MG63 (cell line): ENCODE data around the gene TMEM252. TPM values are rescaled to one million over a fixed set of nuclear protein-coding genes. Genes with fewer than 3 reads are reported as not detected.

Experiments used
- DNase-seq: peaks from one replicate; pipeline ENCODE4 v3.0.0-alpha.2; 2020
- H3K27me3 ChIP-seq: fragments of 250-450 bp; sonication (Bioruptor Pico); 2 replicates; pipeline ENCODE4 v1.5.1; 2020; ENCODE audit warnings: mild to moderate bottlenecking, moderate library complexity
- H3K36me3 ChIP-seq: fragments of 250-450 bp; sonication (Bioruptor Pico); 2 replicates; pipeline ENCODE4 v1.5.1; 2020; ENCODE audit warnings: mild to moderate bottlenecking, moderate library complexity
- H3K4me3 ChIP-seq: fragments of 250-450 bp; sonication (Bioruptor Pico); 2 replicates; pipeline ENCODE4 v1.5.1; 2020; ENCODE audit warnings: mild to moderate bottlenecking, moderate library complexity
- H3K9me3 ChIP-seq: fragments of 250-450 bp; sonication (Bioruptor Pico); 2 replicates; pipeline ENCODE4 v1.5.1; 2020; ENCODE audit warnings: mild to moderate bottlenecking, moderate library complexity
- total RNA-seq: library from RNA; depleted of rRNA; stranded (reverse); fragments of >200 nt; shearing (Covaris generic); gene quantifications from 2 replicates; pipeline ENCODE4 v1.2.3, GENCODE V29; 2014; ENCODE audit warnings: low replicate concordance

TMEM252 gene
- total RNA-seq, 1 experiment from 2014 or later: not detected

DNA sequence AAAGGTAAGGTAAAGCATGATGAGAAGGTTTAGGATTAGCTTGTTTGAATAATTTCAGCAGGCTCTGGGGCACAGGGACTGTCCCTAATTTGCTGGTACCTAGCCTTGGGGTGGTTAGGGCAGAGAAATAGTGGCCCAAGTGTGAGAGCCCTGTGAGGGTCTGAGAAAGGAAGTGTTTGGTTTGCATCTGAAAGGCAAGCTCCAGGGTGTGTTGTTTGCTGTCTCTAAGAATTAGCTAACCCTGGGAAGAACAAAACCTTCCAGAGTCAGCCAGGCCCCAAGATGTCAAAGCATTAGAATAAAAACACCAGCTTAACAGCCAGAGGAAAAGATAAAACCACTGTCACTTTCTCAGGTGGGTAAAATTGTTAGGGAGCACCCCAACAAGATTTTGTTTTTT lies 31.0 kb downstream of the TMEM252 start:
- DNase-seq: no peak
- Histone ChIP-seq H3K9me3 (no peaks in the 10 kb centered on the region), H3K36me3 (no peaks in the 10 kb centered on the region), H3K27me3 (no peaks in the 10 kb centered on the region), H3K4me3 (no peak overlapping the region)

DNA sequence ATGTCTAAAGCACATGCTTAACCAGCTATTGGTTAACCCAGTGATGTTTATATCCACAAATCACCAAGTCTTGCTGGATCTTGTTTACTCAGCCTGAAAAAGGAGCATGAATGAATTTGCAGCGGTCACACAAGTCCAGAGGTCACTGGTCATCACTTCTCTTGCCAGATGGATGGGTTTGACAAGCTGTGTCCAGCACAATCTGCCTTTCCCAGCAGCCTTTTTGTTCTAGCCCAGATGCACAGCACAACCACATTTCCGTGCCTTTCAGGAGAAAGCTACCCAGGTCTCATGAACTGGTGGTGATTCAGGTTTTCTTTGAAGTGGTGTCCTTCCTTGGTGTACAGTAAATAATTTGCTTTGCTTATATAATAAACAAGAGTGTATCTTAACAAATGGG lies 32.1 kb downstream of the TMEM252 start:
- DNase-seq: no peak
- Histone ChIP-seq H3K9me3 (no peaks in the 10 kb centered on the region), H3K36me3 (no peaks in the 10 kb centered on the region), H3K27me3 (no peaks in the 10 kb centered on the region), H3K4me3 (no peak overlapping the region)

DNA sequence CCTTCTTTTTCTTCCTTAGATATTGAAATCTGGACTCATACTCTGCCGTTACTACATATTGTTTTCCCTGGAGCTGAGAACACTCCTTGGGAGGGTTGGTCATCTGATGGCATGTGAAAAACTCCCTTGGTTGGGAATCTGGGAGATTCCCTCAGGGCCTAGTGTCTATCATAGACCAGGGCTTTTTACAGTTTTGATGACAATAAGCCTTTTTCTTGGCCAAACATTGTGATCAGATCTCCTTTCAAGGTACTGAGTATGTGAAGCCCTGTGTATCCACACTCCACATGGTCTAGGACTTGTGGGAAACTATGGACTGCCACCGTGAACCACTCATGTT lies 32.9 kb downstream of the TMEM252 start:
- no peak for DNase-seq
- H3K36me3 ChIP-seq: no peaks in the 10 kb centered on the region
- no peaks in the 10 kb centered on the region for H3K27me3 ChIP-seq
- no peaks in the 10 kb centered on the region for H3K9me3 ChIP-seq
- no peak overlapping the region for H3K4me3 ChIP-seq

DNA sequence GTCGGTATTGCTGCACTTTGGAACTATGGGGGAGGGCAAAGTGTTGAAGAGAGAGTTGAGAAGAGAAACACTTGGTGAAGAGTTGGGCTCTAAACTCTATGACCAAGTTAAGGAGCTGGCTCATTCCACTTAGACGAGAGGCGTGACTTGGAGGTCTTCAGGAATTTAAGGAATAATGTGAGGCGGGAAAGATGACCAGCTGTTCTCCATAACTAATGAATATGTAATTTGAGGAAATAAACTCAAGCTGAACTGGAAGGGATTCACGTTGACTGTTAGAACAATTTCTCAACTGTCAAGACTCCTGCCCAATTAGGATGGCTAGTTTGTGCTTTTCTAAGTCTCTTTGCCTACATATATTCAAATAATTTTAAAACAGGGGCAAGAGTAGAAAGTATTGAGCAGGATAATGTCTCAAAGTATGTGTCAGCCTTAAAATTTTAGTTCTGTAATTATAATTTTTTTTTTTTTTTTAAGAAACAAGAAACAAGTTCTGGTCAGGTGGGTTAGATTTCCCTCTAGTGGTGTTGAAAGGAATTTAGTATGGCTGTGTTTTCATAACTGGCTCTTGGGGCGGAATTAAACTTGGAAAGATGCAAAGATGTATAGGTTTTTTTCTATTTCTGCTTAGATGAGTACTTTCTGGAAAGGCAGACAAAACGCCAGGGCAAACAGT lies 33.4 kb downstream of the TMEM252 start:
- Histone ChIP-seq H3K27me3 (no peaks in the 10 kb centered on the region), H3K36me3 (no peaks in the 10 kb centered on the region), H3K4me3 (no peak overlapping the region), H3K9me3 (no peaks in the 10 kb centered on the region)
- DNase-seq: no peak

DNA sequence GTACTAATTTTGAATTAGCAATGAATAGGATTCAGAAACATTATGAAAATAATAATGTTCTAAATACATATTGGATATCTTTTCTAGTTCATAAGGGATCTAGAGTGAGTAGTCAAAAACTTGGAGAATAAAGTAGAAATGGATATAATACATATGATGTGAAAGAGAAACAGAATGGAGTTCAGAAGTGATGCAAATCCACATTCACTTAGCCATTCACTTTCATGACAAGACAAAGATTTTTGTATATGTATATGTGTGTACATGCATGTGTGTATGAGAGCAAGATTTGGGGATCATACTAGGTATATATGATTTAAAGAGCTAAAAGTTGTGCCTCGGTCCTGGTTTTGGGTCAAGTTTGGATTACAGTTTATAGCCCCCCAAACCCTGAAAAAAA lies 34.1 kb downstream of the TMEM252 start:
- H3K27me3 ChIP-seq: no peaks in the 10 kb centered on the region
- no peaks in the 10 kb centered on the region for H3K36me3 ChIP-seq
- DNase-seq: no peak
- no peak overlapping the region for H3K4me3 ChIP-seq
- H3K9me3 ChIP-seq: no peaks in the 10 kb centered on the region

DNA sequence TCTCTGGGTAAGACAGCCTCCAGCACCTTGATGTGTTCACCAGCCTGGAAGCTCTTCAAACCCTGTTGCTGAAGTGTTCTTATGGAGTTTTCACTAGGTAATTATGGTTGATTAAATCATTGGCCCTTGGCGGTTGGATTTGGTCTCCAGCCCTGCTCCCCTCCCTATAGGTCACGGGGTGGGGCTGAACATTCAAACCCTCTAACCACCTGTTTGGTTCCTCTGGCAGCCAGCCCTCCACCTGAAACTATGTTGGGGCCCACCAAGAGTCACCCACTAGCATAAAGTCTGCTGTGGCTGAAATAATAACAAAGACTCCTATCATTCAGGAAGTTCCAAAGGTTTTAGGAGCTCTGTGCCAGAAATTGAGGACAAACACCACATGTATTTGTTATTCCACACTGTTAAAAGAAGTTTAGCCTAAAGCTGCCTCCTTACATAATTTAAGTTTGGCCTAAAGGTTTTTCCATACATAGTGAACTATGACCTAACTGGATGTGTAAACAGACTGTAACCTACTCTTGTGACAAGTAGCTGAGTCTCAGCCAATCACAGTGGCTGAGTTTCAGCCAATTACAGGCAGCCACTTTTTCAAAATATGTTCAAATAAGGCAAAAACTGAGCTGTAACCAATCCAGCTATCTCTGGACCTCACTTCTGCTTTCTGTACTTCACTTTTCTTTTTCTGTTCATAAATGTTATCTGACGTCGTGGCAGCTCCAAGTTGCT lies 34.8 kb downstream of the TMEM252 start:
- no peaks in the 10 kb centered on the region for H3K27me3 ChIP-seq
- no peaks in the 10 kb centered on the region for H3K9me3 ChIP-seq
- DNase-seq: no peak
- no peak overlapping the region for H3K4me3 ChIP-seq
- no peaks in the 10 kb centered on the region for H3K36me3 ChIP-seq

DNA sequence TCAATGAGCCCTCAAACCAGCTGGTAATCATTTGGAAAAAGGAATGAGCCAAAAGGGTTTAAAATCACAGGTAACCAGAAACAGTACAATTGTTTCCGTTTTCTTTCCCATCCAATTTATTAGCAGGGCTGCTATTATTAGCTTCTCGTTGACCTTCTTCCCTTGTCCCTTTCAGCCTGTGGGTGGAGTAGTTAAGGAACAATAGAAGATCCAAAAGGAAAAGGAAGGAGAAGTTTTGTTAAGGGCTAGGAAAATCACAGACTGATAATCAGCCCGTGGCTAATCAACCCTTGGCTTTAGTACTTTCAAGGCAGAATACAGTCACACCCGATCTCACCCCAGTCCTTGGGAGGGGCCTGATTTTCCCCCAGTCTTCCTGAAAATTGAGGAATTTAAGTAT lies 38.4 kb downstream of the TMEM252 start:
- H3K9me3 ChIP-seq: no peaks in the 10 kb centered on the region
- H3K27me3 ChIP-seq: no peaks in the 10 kb centered on the region
- H3K36me3 ChIP-seq: no peaks in the 10 kb centered on the region
- H3K4me3 ChIP-seq: no peak overlapping the region
- no peak for DNase-seq

DNA sequence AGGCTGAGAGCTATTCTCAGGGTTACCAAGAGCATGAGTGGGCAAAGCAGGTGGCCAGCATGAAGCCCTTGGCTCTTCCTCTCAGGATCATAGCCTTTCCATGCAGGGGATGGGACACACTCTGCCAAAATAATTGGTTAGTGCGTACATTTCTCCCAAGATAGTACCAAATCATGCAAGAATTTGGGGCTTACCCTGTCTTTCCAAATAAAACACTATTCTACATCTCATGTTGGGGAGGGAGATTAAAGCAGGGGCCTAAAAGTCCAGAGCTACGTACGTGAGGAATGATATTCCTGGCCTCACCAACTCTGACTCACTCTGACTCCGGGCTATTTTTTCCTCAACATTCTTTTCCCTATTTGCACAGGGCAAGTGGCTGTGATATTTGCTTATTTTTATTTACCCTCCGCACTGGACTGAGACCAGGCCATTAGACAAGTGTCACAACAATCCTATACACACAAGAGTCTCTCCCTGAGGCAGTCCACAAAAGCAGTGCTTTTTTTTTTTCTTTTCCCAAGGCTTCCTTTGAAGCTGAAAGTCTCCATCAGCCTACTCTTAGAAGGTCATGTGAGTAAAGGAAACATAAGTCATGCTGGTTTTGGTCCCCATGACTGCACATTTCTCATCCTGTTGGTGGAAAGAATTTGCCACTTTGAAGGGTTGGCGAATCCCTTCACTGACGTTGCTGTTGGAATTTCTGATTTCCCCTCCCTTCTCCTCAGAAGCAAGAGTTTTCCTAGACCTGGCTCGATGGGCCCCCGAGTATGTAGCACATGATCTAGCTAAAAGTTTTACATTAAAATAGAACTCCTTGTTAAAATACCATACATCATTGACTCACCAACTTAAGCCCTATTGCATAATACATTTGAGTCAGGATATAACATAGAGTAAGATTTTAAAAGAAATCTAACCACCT lies 40.0 kb downstream of the TMEM252 start:
- H3K4me3 ChIP-seq: no peak overlapping the region
- DNase-seq: peak; percentile 66
- no peaks in the 10 kb centered on the region for H3K36me3 ChIP-seq
- H3K27me3 ChIP-seq: no peaks in the 10 kb centered on the region
- H3K9me3 ChIP-seq: no peaks in the 10 kb centered on the region

DNA sequence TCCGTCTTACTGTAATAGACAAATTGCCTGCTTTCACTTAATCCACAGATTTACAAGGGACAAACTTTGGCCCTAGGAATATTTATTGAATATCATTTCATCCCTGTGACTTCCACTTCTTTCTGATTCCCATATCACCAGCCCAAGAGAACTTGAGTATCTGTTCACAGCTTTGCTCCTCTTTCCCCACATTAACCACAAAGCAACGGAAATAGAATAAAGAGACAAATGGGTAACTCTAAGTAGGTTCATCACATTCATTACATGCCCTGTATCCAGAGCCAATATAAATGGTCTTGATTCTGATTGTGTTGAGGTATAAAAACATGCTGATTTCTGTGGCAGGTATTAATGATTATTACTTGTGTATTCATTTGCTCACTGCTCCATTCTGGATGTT lies 41.9 kb downstream of the TMEM252 start:
- no peak for DNase-seq
- Histone ChIP-seq H3K27me3 (no peaks in the 10 kb centered on the region), H3K36me3 (no peaks in the 10 kb centered on the region), H3K4me3 (no peak overlapping the region), H3K9me3 (no peaks in the 10 kb centered on the region)

DNA sequence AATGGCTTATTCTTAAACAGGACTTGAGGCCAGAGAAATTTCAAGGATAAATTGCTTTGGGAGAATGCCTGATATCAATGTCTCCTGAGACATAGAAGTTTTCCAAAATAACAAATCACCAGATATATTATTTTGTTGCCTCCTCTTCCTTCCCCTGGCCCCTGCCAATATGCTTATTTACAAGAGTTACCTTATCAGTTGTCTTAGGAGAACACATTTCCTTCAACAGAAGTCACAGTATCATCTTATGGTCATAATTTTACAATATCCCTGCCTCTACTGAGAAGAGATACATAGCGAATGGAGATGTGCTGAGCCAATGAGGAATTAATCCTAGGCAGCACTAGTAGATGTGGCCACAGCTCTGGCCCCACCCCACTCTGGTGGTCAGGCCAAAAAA lies 43.1 kb downstream of the TMEM252 start:
- Histone ChIP-seq H3K36me3 (no peaks in the 10 kb centered on the region), H3K4me3 (no peak overlapping the region), H3K27me3 (no peaks in the 10 kb centered on the region), H3K9me3 (no peaks in the 10 kb centered on the region)
- DNase-seq: no peak

DNA sequence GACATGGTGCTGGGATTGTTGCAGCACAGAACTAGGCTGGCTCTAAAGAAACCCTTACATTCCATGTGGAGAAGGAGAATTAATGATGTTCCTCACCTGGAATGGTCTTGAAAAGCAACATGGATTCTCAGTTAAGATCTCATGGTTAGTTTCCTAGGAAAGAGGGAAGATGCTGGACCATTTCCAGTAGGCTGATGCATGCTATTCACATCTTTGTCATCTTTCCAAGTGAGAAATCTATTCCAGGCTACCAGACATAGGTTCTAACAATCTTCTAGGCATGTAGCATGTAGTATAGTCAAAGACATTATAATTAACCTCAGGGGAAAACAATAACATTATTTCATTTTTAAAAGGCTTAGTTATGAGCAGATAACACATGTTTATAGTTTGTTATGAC lies 44.3 kb downstream of the TMEM252 start:
- DNase-seq: no peak
- no peaks in the 10 kb centered on the region for H3K27me3 ChIP-seq
- H3K36me3 ChIP-seq: no peaks in the 10 kb centered on the region
- no peaks in the 10 kb centered on the region for H3K9me3 ChIP-seq
- H3K4me3 ChIP-seq: no peak overlapping the region

DNA sequence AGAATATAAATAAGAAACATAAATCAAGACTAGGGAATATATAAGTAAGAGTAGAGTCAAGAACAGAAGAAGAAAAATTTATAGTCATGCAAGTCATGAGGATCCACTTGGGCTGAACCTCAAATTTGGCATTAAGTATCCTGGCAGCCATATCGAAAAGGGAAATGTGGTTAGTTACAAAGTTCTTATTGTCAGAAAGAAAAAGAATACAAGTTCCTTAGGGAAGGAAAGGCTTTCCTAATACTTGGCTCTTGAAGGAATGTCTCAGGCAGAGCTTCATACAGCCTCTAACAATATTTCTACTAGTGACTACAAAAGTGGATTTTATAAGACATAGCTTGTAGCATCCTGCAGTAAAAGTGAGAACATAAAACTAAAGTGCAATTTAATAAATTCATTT lies 45.4 kb downstream of the TMEM252 start:
- H3K27me3 ChIP-seq: no peaks in the 10 kb centered on the region
- no peak overlapping the region for H3K4me3 ChIP-seq
- H3K36me3 ChIP-seq: no peaks in the 10 kb centered on the region
- no peak for DNase-seq
- H3K9me3 ChIP-seq: no peaks in the 10 kb centered on the region

DNA sequence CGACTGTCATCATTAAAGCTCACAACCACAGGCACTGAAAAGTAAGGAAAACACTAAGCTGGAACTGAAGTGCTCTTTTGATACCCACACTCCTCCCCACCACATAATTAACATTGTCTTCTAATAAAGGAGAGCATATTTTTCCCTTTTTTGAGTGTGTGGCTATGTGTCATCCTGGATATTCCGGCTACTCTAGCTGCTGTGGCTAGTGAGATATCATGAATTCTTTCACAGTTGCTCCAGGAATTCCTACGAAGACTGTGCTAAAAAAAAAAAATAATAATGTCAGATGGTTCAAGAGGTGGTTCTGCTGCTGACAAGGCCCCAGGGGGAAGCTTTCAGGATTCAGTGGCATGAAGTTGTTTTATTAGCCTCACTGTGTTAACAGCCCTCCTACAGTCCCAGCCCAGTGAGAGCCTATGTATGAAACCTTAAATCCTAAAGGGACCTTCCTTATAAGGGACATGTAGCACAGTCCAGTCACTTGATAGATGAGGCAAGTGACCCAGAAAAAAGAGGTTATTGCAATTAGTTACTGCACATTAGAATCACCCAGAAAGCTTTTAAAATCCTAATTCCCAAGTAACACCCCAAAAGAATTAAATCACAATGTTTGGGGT lies 46.6 kb downstream of the TMEM252 start:
- Histone ChIP-seq H3K4me3 (no peak overlapping the region), H3K27me3 (no peaks in the 10 kb centered on the region)
- no peak for DNase-seq

DNA sequence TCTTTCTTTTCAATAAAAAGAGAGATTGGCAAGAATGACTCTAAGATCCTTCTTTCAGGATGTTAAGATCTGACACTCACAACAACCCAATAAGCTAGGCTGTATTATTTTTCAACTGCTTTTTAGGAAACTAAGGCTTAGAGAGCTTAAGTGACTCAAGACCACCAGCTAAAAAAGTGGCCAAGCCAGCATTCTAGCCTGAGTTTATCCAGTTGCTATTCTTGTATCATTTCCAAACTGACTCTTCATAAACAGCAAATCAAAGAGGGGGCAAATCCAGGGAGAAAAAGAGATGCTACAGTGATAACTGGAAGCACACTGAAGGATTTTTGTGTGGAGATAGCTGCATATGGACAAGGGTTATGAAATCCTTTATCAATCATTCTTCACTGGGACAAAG lies 47.1 kb downstream of the TMEM252 start:
- no peaks in the 10 kb centered on the region for H3K27me3 ChIP-seq
- DNase-seq: no peak
- H3K4me3 ChIP-seq: no peak overlapping the region
- H3K9me3 ChIP-seq: no peaks in the 10 kb centered on the region
- no peaks in the 10 kb centered on the region for H3K36me3 ChIP-seq

More for the DNA sequence above, 46.6 kb downstream of the TMEM252 start:
- no peaks in the 10 kb centered on the region for H3K9me3 ChIP-seq
- H3K36me3 ChIP-seq: no peaks in the 10 kb centered on the region

DNA sequence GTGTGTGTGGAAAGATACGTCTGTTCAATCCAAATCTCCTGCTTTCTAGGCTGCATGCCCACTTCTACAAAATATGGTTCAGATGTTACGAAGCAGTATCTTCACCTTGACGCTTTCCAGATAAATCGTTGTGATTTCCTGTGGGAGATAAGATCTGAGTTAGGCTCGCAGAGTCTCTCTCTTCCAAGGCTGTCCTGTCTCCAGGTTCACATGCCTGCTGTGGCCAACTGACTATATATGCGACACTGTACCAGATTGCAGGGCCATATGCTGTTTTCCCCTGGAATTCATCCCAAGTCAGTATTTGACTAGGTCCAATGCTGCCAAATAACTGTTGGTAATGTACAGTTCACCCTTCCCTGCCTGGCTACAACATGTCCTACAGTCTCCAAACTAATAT lies 47.9 kb downstream of the TMEM252 start:
- H3K4me3 ChIP-seq: no peak overlapping the region
- no peaks in the 10 kb centered on the region for H3K27me3 ChIP-seq
- H3K36me3 ChIP-seq: no peaks in the 10 kb centered on the region
- no peaks in the 10 kb centered on the region for H3K9me3 ChIP-seq
- no peak for DNase-seq

DNA sequence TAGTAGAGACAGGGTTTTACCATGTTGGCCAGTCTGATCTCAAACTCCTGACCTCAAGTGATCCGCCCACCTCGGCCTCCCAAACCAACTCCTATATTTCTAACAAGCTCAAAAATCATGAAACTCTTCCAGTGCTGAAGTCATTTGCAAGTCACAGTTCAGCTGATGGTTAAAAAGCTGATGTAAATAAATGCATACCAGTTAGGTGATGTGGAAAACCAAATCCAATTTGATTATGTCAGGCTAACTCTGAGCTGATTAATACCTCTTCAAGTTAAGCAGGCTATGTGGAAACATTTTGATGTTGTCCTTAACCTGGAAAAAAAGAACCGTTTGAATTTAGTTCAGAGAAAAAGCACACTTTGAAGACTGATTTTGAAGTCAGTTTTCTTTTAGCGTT lies 51.0 kb downstream of the TMEM252 start:
- Histone ChIP-seq H3K9me3 (no peaks in the 10 kb centered on the region), H3K4me3 (no peak overlapping the region), H3K27me3 (no peaks in the 10 kb centered on the region), H3K36me3 (no peaks in the 10 kb centered on the region)
- DNase-seq: peak; percentile 49

DNA sequence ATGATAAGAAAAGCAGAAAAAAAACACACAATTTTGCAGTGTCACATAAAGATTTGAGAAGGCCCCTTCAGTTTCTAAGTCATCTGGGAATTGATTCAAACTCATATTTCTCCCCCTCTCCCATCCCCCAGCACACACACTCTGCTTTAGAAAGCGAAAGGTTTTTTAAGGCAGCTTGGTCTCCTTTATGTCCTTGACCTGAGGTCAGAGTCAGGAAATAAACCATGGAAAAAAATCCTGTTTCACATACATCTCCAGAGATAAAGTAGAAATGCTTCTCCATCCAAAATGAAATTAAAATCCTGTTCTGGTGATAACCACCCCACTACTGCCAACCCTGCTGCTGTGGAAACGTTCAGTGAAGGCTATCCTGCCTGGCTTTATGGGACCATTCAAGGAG lies 52.6 kb downstream of the TMEM252 start:
- Histone ChIP-seq H3K36me3 (no peaks in the 10 kb centered on the region), H3K27me3 (no peaks in the 10 kb centered on the region), H3K9me3 (no peaks in the 10 kb centered on the region), H3K4me3 (no peak overlapping the region)
- no peak for DNase-seq
